Activated CD4-positive, alpha-beta T cell treated with anti-CD3 and anti-CD28 coated beads for 36 hours (primary cell): ENCODE results near the gene FAM120C. TPM values are rescaled to one million over a fixed set of nuclear protein-coding genes. Genes with fewer than 3 reads are reported as not detected.

ENCODE experiments used
- ATAC-seq: fragments of 200-7000 bp; cut with Tn5 transposase; one replicate; pipeline ENCODE4 v1.10.0; 2021; ENCODE audit warnings: mild to moderate bottlenecking, moderate library complexity
- CTCF ChIA-PET: fragments of 350-600 bp; sonication (Branson Sonifier 250); formaldehyde crosslinking; loops from one replicate; lab custom pipeline; 2021; ENCODE audit warnings: antibody characterized with exemption; lab: Charles Lee
- POLR2A ChIA-PET: fragments of 350-600 bp; sonication (Branson Sonifier 250); formaldehyde crosslinking; loops from one replicate; lab custom pipeline; 2021; ENCODE audit warnings: antibody characterized with exemption, inconsistent platforms; lab: Charles Lee
- DNase-seq: peaks from one replicate; pipeline ENCODE4 v3.0.0-alpha.2; 2020
- H3K27ac Mint-ChIP-seq: one replicate; pipeline ENCODE4 v1.8.0; 2021; ENCODE audit warnings: mixed read lengths
- H3K27me3 Mint-ChIP-seq: one replicate; pipeline ENCODE4 v1.8.0; 2021; ENCODE audit warnings: mixed read lengths
- H3K36me3 Mint-ChIP-seq: one replicate; pipeline ENCODE4 v1.8.0; 2021; ENCODE audit warnings: low read depth, mixed read lengths
- H3K4me1 Mint-ChIP-seq: one replicate; pipeline ENCODE4 v1.8.0; 2021; ENCODE audit warnings: mixed read lengths
- H3K4me3 Mint-ChIP-seq: one replicate; pipeline ENCODE4 v1.8.0; 2021; ENCODE audit warnings: mild to moderate bottlenecking, moderate library complexity, mixed read lengths
- H3K9me3 Mint-ChIP-seq: one replicate; pipeline ENCODE4 v1.8.0; 2021; ENCODE audit warnings: low read depth, mixed read lengths
- intact Hi-C, 2 experiments: fragments of 100-400 bp; cut with DNase I in 1 of 2; cut with micrococcal nuclease in 1 of 2; formaldehyde crosslinking; loops; one replicate each; pipeline versions ENCODE4 v1.14.2 to v1.15.1; 2022 to 2024; cut with DNase I, micrococcal nuclease
- total RNA-seq, 2 experiments: library from RNA; stranded (reverse); gene quantifications; one replicate each; pipeline ENCODE4 v1.2.3, GENCODE V29; 2021

Gene FAM120C
- total RNA-seq, 2 experiments from 2014 or later, result 6.6 to 8.3 TPM

- ATAC-seq (no peak), DNase-seq (peak; percentile 69)
- Mint-ChIP-seq H3K27me3 (no peaks in the 10 kb centered on the region), H3K4me1 (peaks cover 24% of the 10 kb centered on the region), H3K9me3 (no peaks in the 10 kb centered on the region), H3K27ac (peak overlapping the region; percentile 95), H3K4me3 (peak overlapping the region; percentile 95), H3K36me3 (peaks cover 20% of the 10 kb centered on the region)
- CTCF ChIA-PET, result interaction anchor here (0.7 kb wide), 1 partner anchor 386 kb away, joined by 5 read pairs; no protein-coding TSS in a partner anchor
- intact Hi-C loops, result loop anchor here (5.0 to 10.0 kb wide), 7 partner anchors 328 to 1120 kb away; partner anchors contain the start of genes KDM5C (in 1 of the 2), RIBC1 (in 1 of the 2) and SMC1A (in 1 of the 2)
- POLR2A ChIA-PET, result interaction anchor here (1.2 to 2.6 kb wide), 4 partner anchors 141 to 597 kb away, joined by 4 to 12 read pairs (median 6); partner anchors contain the start of genes FAM120C and GNL3L
Measured at GRCh38 chrX:54042609-54043021, 140.4 kb downstream of the FAM120C start.

GRCh38 chrX:54030329-54030728, 152.7 kb downstream of the FAM120C start:
- no peak for ATAC-seq
- ChIA-PET CTCF (no interaction called here), POLR2A (no interaction called here)
- Mint-ChIP-seq H3K27me3 (no peaks in the 10 kb centered on the region), H3K9me3 (no peaks in the 10 kb centered on the region), H3K36me3 (peaks cover 49% of the 10 kb centered on the region), H3K27ac (no peak overlapping the region), H3K4me3 (no peak overlapping the region), H3K4me1 (peaks cover 11% of the 10 kb centered on the region)
- intact Hi-C loops, result no loop called here
- DNase-seq, result no peak

- no peaks in the 10 kb centered on the region for H3K27me3 Mint-ChIP-seq
- no peak for ATAC-seq
- H3K4me1 Mint-ChIP-seq, result peaks cover 11% of the 10 kb centered on the region
- no peak for DNase-seq
- intact Hi-C loops, result no loop called here
- no peak overlapping the region for H3K4me3 Mint-ChIP-seq
- POLR2A ChIA-PET, result no interaction called here
- H3K36me3 Mint-ChIP-seq, result peaks cover 48% of the 10 kb centered on the region
- H3K9me3 Mint-ChIP-seq, result no peaks in the 10 kb centered on the region
- no peak overlapping the region for H3K27ac Mint-ChIP-seq
- CTCF ChIA-PET, result no interaction called here
Measured at GRCh38 chrX:54029529-54030143, 153.4 kb downstream of the FAM120C start.

- Mint-ChIP-seq H3K27me3 (no peaks in the 10 kb centered on the region), H3K27ac (no peak overlapping the region), H3K9me3 (no peaks in the 10 kb centered on the region), H3K4me3 (no peak overlapping the region), H3K36me3 (peaks cover 45% of the 10 kb centered on the region), H3K4me1 (peaks cover 10% of the 10 kb centered on the region)
- POLR2A ChIA-PET, result no interaction called here
- DNase-seq (no peak), ATAC-seq (no peak)
- intact Hi-C loops, result no loop called here
- CTCF ChIA-PET, result no interaction called here
Measured at GRCh38 chrX:54024350-54024749, 158.7 kb downstream of the FAM120C start.

Other genes with a start within 250 kb of the FAM120C start
- 10 to 100 TPM; 47.4 to 47.8 TPM for gene PHF8, start 138.8 kb downstream of the FAM120C start, total RNA-seq
- 1 to 10 TPM in 1 of 2 experiments, under 1 TPM in 1; 0.74 to 1.1 TPM for gene WNK3, start 174.8 kb upstream of the FAM120C start, total RNA-seq